HG03442 (cell line): ENCODE data around the gene CDH24.

ENCODE experiments used
- ATAC-seq: cut with Tn5 transposase; IDR thresholded peaks from one replicate; pipeline ENCODE4 v1.9.1; 2021; ENCODE audit warnings: mild to moderate bottlenecking, moderate library complexity; ENCODE audit not compliant: unreplicated experiment

Gene CDH24

GRCh38 chr14:22998329-22999012 is 58.8 kb downstream of the CDH24 start:
- ATAC-seq = no peak

- ATAC-seq = no peak
Observed at GRCh38 chr14:22997676-22998323, 59.5 kb downstream of the CDH24 start.
